NCI-H524 treated with DMSO at 0.1 percent for 48 hours (cell line): Measurements from ENCODE around the gene PUS10.
"Not testable (repeated sequence)": the region's sequence is repeated elsewhere in the genome, so short reads cannot be mapped to it uniquely, and the experiment has no call there.

Experiments
- DNase-seq: peaks from one replicate; lab custom pipeline; 2025; lab: John Stamatoyannopoulos, UW

PUS10 gene, protein sequence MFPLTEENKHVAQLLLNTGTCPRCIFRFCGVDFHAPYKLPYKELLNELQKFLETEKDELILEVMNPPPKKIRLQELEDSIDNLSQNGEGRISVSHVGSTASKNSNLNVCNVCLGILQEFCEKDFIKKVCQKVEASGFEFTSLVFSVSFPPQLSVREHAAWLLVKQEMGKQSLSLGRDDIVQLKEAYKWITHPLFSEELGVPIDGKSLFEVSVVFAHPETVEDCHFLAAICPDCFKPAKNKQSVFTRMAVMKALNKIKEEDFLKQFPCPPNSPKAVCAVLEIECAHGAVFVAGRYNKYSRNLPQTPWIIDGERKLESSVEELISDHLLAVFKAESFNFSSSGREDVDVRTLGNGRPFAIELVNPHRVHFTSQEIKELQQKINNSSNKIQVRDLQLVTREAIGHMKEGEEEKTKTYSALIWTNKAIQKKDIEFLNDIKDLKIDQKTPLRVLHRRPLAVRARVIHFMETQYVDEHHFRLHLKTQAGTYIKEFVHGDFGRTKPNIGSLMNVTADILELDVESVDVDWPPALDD

DNA sequence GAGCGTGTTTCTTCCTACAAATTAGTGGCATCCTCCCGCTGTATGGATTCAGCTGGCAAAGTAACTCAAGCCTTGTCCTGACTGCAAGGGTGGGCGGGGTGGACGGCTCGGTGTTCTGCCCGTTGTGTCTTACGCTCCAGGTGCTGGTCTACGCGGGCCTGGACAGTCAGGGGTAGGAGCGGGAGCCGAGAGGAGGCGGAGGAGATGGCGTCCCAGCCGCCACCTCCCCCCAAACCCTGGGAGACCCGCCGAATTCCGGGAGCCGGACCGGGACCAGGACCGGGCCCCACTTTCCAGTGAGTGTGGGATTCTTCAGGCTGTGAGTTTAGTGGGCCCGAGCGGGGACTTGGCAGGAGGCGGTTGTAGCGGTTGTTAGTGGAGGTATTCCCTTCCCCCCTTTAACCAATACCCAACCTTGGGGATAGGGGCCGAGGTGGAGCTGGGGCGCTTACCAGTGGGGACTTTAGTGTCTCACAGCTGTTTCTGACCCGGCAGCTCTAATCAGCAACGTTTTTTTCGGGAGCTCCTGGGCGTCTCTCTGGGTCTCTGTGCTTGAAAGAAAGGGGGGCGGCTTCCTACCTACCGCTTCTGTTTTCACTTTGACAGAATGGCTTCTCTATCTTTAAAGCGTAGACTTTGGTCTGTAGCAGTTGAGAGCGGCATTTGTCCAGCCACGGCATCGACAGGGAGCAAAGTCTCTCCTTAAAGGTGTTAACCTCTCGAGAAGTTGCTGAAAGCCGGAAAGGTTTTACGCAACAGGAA lies at the start of gene PUS10, which contains the start of gene PEX13:
TSS of gene PUS10 (minus strand) at position 700 of the 762 bp plus-strand sequence. CDS start 6,365 bp downstream, outside the sequence.
TSS of gene PEX13 (plus strand) at position 165 of the 762 bp plus-strand sequence. CDS start at position 205, 40 bp downstream.
- peak; percentile 41 for DNase-seq

DNA sequence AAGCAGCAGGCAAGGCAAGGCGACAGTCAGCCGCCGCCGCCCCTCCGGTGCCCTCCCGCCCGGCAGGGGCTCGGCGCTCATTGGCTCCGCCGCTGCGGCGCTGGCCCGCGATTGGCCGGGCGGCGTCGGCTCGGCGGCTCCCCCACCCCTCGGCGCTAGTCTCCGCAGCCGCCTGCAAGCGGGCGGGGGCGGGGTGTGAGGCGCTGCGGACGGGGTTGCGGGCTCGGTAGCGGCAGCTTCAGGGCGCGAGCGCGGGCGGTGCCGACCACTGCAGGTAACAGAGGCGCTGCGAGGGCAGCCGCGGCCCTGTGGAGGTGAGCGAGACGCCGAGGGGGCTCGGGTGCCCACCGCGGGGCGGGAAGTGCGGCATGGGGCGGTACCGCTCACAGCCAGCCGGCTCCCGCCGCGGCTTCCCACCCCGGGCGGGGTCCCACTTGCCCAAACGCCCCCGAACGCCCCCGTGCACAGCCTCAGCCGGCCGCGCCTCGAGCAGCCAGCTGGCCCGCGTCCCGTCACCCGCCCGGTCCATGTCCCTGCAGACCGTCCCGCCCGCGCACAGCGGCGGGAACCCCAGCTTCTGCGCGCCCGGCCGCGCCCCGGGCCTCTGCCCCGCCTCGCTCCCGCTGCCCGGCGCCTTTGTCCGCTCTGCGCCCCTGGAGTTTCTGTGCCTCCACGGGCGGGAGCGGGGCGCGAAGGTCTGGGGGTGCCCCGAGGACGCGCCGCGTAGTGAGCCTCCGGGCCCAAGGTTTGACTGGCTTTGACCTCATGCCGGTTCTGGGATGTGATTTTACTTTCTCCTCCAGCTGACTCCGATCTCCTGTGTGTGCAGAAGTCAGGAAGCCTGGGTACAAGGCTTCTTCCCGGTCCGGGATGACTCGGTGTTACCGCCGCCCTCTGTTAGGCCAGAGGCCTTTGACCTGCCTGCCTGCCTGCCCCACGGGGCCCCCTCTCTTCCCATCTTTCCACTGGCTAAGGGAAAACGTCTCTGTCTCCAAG lies 48.0 kb upstream of the PUS10 start, which contains the start of gene SANBR:
TSS of gene SANBR (plus strand) at position 158 of the 996 bp plus-strand sequence. CDS start 4,480 bp downstream, outside the sequence.
- no peak for DNase-seq

DNA sequence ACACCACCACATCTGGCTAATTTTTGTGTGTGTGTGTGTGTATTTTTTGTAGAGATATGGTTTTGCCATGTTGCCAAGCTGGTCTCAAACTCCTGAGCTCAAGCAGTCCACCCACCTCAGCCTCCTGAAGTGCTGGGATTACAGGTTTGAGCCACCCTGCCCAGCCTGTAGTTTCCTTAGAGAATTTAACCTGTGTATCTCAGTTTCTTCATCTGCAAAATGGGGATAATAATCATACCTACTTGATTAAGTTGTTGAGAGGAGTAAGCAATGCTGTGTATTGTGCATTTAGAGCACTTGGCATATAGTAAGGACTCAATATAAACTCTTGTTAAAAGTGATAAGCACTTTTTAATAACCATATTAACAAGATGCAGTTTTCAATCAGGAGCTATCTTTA lies 41.3 kb upstream of the PUS10 start:
- DNase-seq: no peak

- no peak for DNase-seq
Measured at GRCh38 chr2:61057562-61057961, 39.5 kb upstream of the PUS10 start.

GRCh38 chr2:61055557-61055956 lies 37.5 kb upstream of the PUS10 start:
- DNase-seq: no peak

- DNase-seq: no peak
Measured at GRCh38 chr2:61045999-61046398, 27.9 kb upstream of the PUS10 start.

DNA sequence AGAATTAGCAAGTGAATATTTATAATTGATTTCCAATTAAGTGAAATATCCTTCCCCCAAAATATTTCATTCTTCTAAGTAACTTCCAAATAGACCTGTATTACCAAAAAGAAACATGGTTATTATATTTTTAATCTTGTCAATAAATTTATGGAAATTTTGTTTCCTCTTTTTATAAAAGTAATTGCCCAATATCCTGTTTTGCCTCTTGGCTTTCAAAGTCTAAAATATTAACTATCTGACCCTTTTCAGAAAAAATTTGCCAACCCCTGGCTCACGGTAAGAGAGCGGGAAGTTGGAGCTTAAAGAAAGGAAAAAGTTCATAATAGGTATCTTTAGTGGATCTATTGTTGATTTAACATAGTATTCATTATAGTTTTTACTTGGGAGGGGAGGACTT lies 27.2 kb upstream of the PUS10 start:
- no peak for DNase-seq

DNA sequence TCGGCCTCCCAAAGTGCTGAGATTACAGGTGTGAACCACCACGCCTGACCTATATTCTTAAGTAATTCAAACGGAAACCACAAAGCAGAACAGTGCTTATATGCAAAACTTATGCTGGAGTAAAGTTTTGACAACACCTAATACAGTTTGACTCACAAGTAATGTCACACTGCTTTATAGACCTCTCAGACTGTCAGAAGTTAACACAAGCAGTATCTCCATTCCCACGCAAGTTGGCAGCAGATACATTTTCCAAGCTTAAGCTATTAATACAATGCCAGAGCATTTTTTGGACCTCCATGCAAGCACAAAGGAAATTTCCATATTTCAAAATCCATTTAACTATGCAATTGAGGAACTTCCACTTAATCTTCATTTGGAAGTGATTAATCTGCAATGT lies 26.6 kb upstream of the PUS10 start:
- no peak for DNase-seq

GRCh38 chr2:61042807-61043206 lies 24.8 kb upstream of the PUS10 start:
- no peak for DNase-seq

- DNase-seq: not testable (repeated sequence)
Measured at GRCh38 chr2:61036643-61037042, 18.6 kb upstream of the PUS10 start.

DNA sequence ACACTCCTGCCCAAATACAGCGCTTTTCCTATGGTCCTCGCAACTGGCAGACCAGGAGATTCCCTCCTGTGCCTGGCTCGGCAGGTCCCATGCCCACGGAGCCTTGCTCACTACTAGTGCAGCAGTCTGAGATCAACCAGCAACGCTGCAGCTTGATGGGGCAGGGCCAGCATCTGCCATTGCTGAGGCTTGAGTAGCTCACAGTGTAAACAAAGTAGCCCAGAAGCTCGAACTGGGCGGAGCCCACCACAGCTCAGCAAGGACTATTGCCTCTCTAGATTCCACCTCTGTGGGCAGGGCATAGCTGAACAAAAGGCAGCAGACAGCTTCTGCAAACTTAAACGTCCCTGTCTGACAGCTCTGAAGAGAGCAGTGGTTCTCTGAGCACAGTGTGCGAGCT lies 16.5 kb upstream of the PUS10 start:
- DNase-seq: not testable (repeated sequence)

- DNase-seq: no peak
Measured at GRCh38 chr2:61029533-61029932, 11.5 kb upstream of the PUS10 start.

GRCh38 chr2:61023670-61024069 lies 5.6 kb upstream of the PUS10 start:
- DNase-seq: no peak

- no peak for DNase-seq
Measured at GRCh38 chr2:61021228-61021660, 3.2 kb upstream of the PUS10 start.

GRCh38 chr2:61018798-61019197 lies 743 bp upstream of the PUS10 start:
- DNase-seq: no peak

DNA sequence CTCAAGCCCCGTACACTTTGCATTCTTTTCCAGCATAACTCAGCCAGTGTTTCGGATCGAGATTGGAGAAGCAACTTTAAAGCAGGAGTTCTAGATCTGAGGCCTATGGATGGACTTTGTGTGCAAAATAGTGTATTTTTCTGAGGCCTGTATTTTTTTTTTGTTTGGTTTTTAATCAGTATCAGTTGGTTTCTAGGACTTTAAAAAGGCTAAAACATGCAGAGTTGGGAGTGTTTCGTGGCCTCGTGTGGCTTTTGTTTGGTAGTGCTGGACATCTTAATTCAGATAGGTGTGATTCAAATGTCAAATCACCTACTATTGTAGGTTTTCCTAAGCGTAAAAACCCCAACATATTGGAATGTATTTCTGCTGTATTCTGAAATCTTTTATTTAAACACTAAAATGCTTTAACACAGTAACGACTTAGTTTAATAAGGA lies 282 bp upstream of the PUS10 start:
- DNase-seq: no peak

GRCh38 chr2:61017003-61017555 lies 976 bp downstream of the PUS10 start:
- peak; percentile 61 for DNase-seq

DNA sequence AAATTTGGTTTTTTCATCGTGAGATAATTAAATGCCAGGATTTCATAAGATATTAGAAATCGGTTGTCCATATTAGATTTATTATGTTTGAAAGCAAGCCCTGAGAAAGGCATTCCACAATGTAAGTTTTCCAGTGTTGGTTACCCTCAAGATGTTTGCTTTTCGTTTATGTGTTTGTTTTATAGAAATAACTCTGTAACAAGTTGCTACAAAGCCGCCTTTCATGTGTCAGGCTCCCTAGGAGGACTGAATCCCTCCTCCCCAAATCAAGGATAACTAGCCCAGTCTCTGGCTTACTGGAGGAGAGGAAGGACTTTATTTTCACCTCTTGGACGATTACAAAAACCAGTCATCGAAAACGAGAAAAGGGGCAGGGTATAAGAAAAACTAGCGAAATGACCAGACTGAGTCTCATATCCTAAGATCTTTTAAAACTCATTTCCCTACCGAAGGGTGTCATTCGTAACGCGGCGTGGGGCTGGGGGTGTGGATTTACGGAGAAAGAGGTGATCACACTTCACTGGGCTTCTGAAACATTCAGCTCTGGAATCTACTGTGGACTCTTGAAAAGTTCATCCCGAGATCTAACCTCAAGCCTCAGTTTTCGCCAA lies 1.6 kb downstream of the PUS10 start:
- DNase-seq: no peak

GRCh38 chr2:61015976-61016375 lies 2.1 kb downstream of the PUS10 start:
- DNase-seq: no peak

- DNase-seq: no peak
Measured at GRCh38 chr2:61014763-61015162, 3.3 kb downstream of the PUS10 start.

GRCh38 chr2:61013382-61013781 lies 4.7 kb downstream of the PUS10 start:
- no peak for DNase-seq
